CD8-positive, alpha-beta memory T cell (primary cell): Measurements from ENCODE around the gene MSLN. TPM values are rescaled to one million over a fixed set of nuclear protein-coding genes. Genes with fewer than 3 reads are reported as not detected.
A peak's percentile ranks its signal among the peaks of the same experiment; 100 is the strongest.

Experiments
- CTCF ChIA-PET: fragments of 350-600 bp; sonication (Branson Sonifier 250); formaldehyde crosslinking; loops from one replicate; lab custom pipeline; 2021; ENCODE audit warnings: antibody characterized with exemption; lab: Charles Lee
- POLR2A ChIA-PET: fragments of 350-600 bp; sonication (Branson Sonifier 250); formaldehyde crosslinking; loops from one replicate; lab custom pipeline; 2021; ENCODE audit warnings: antibody characterized with exemption; lab: Charles Lee
- DNase-seq, 5 donors: peaks; one replicate each; pipeline versions ENCODE4 v3.0.0 to v3.0.0-alpha.2; 2020 to 2022; ENCODE audit warnings: mixed read lengths in 1 of 5
- H3K27ac ChIP-seq: one replicate; pipeline ENCODE4 v1.7.0; 2013; ENCODE audit warnings: low read depth, mild to moderate bottlenecking, low read length, moderate library complexity
- H3K27me3 ChIP-seq: 2 replicates; pipeline ENCODE4 v1.7.0; 2013; ENCODE audit warnings: low read length, mild to moderate bottlenecking; ENCODE audit not compliant: insufficient read depth, poor library complexity, severe bottlenecking
- H3K36me3 ChIP-seq: 2 replicates; pipeline ENCODE4 v1.7.0; 2013; ENCODE audit warnings: mild to moderate bottlenecking, low read length, moderate library complexity; ENCODE audit not compliant: insufficient read depth
- H3K4me1 ChIP-seq: 2 replicates; pipeline ENCODE4 v1.7.0; 2013; ENCODE audit warnings: mild to moderate bottlenecking, low read length, moderate library complexity; ENCODE audit not compliant: insufficient read depth
- H3K4me3 ChIP-seq: 2 replicates; pipeline ENCODE4 v1.7.0; 2013; ENCODE audit warnings: mild to moderate bottlenecking, low read length
- H3K9me3 ChIP-seq: 2 replicates; pipeline ENCODE4 v1.7.0; 2013; ENCODE audit warnings: mild to moderate bottlenecking, low read length
- H3K27ac Mint-ChIP-seq, 8 donors: one replicate each; pipeline ENCODE4 v1.8.0; 2020 to 2021; ENCODE audit warnings: mixed read lengths in 8 of 8, mild to moderate bottlenecking in 6 of 8, inconsistent platforms in 3 of 8, moderate library complexity in 3 of 8
- H3K27me3 Mint-ChIP-seq, 2 donors: one replicate each; pipeline ENCODE4 v1.8.0; 2020 to 2021; ENCODE audit warnings: mixed read lengths in 2 of 2, mild to moderate bottlenecking in 1 of 2, moderate library complexity in 1 of 2
- H3K36me3 Mint-ChIP-seq, 3 donors: one replicate each; pipeline ENCODE4 v1.8.0; 2020 to 2021; ENCODE audit warnings: mixed read lengths in 3 of 3, inconsistent platforms in 1 of 3, mild to moderate bottlenecking in 1 of 3
- H3K4me1 Mint-ChIP-seq, 3 donors: one replicate each; pipeline ENCODE4 v1.8.0; 2020 to 2021; ENCODE audit warnings: mixed read lengths in 3 of 3, inconsistent platforms in 1 of 3, mild to moderate bottlenecking in 1 of 3
- H3K4me3 Mint-ChIP-seq, 7 donors: one replicate each; pipeline ENCODE4 v1.8.0; 2020 to 2021; ENCODE audit warnings: mixed read lengths in 7 of 7, mild to moderate bottlenecking in 6 of 7, moderate library complexity in 4 of 7, inconsistent platforms in 2 of 7
- H3K9me3 Mint-ChIP-seq, 5 donors: one replicate each; pipeline ENCODE4 v1.8.0; 2020 to 2022; ENCODE audit warnings: mixed read lengths in 5 of 5, mild to moderate bottlenecking in 3 of 5, moderate library complexity in 2 of 5, inconsistent platforms in 1 of 5
- polyA plus RNA-seq: library from polyadenylated mRNA; unstranded; fragments of 300-500 nt; fragmentation: Illumina TruSeq; gene quantifications from one replicate; pipeline ENCODE4 v1.2.3, GENCODE V29; 2021
- total RNA-seq, 2 experiments: library from RNA; stranded (reverse); gene quantifications; one replicate each; pipeline ENCODE4 v1.2.3, GENCODE V29; 2021

Gene MSLN
- total and polyA plus RNA-seq, 3 experiments from 2014 or later = not detected

DNA sequence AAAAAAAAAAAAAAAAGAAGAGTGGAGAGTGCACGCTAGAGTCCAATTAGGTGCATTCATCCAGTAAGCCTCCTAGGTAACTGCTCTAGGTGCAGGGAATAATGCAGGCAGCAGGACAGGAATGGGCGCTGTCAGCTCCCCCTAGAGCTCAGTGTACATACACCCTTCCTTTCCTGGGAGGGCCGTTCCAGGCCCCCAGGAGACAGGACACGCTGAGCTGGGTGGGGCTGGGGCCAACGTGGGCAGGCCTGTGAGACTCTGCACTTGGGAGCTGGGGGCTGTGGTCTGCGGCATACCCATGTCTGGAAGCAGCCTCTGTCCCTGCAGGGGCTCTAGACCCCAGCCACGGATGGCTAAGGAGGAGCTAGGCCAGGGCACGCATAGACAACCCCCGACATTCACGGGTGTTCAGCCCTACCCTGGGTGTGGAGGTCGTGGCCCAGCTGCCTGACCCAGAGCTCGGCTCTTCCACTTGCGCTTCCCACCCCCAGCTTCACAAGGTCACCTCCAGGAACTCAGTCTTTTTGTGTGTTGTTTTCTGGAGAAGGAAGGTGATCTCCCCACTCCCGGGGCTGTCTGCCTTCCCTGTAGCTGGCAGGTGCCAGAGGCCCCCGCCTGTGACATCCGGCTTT is 40.6 kb upstream of the MSLN start:
- peak overlapping the region; percentile 74 to 98 (median 94) for H3K27ac Mint-ChIP-seq
- H3K36me3 Mint-ChIP-seq = no peaks in the 10 kb centered on the region
- Histone ChIP-seq H3K4me3 (peak overlapping the region; percentile 67), H3K27me3 (no peaks in the 10 kb centered on the region), H3K27ac (peak overlapping the region; percentile 82), H3K9me3 (no peaks in the 10 kb centered on the region), H3K4me1 (peaks cover 31% of the 10 kb centered on the region), H3K36me3 (no peaks in the 10 kb centered on the region)
- no peaks in the 10 kb centered on the region for H3K9me3 Mint-ChIP-seq
- ChIA-PET CTCF (interaction anchor here (0.8 to 22.8 kb wide), 7 partner anchors 6 to 141 kb away, joined by 3 to 332 read pairs (median 10); partner anchors contain the start of genes CIAO3, HAGHL and METRN), POLR2A (interaction anchor here (0.8 to 3.2 kb wide), 6 partner anchors 8 to 68 kb away, joined by 3 to 21 read pairs (median 11); partner anchors contain the start of genes CHTF18, CIAO3, RPUSD1 and WDR24)
- H3K4me3 Mint-ChIP-seq = peak overlapping the region; percentile 83 to 97 (median 89)
- H3K27me3 Mint-ChIP-seq = no peaks in the 10 kb centered on the region
- peak in 1 of 5 donors; percentile 55 for DNase-seq
- H3K4me1 Mint-ChIP-seq = peaks cover 18 to 45% (median 19%) of the 10 kb centered on the region in 3 donors

DNA sequence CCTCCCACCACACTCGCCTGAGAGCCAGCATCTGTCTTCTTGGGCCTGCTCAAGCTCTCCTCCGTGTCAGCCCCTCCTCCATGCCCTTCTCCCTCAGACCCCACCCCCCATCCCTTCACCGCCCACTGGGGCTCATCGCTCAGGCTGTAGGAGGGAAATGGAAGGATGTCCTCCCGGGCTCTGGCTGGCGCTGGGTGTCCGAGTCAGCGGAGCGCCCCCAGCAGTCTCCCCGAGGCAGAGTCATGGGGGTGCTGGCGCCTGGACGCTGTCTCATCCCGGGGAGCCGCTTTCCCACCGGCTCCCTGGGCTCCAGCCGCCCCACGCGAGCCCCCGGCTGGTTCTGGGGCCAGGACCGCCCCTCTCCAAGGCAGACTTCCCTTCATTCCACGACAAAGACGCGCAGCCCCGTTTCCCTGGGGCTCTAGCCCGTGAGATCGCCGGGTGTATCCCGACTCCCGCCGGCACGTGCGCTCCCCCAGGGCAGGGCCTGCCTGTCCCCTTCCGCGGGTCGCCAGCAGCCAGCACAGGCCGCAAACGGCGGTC is 40.0 kb upstream of the MSLN start:
- Mint-ChIP-seq H3K27ac (peak overlapping the region; percentile 74 to 98 (median 94)), H3K36me3 (no peaks in the 10 kb centered on the region), H3K4me1 (peaks cover 18 to 50% (median 19%) of the 10 kb centered on the region in 3 donors), H3K27me3 (no peaks in the 10 kb centered on the region), H3K9me3 (no peaks in the 10 kb centered on the region), H3K4me3 (peak overlapping the region; percentile 83 to 97 (median 89))
- H3K36me3 ChIP-seq = no peaks in the 10 kb centered on the region
- peak overlapping the region; percentile 82 for H3K27ac ChIP-seq
- no peaks in the 10 kb centered on the region for H3K27me3 ChIP-seq
- POLR2A ChIA-PET = interaction anchor here (0.8 to 3.2 kb wide), 8 partner anchors 8 to 68 kb away, joined by 3 to 21 read pairs (median 10); partner anchors contain the start of genes CHTF18, CIAO3, RPUSD1 and WDR24
- peak overlapping the region; percentile 67 for H3K4me3 ChIP-seq
- no peaks in the 10 kb centered on the region for H3K9me3 ChIP-seq
- H3K4me1 ChIP-seq = peaks cover 31% of the 10 kb centered on the region
- CTCF ChIA-PET = interaction anchor here (0.8 to 22.8 kb wide), 8 partner anchors 6 to 141 kb away, joined by 3 to 332 read pairs (median 8); partner anchors contain the start of genes CIAO3, HAGHL and METRN
- DNase-seq = peak in 2 of 5 donors; percentile 33 to 39

DNA sequence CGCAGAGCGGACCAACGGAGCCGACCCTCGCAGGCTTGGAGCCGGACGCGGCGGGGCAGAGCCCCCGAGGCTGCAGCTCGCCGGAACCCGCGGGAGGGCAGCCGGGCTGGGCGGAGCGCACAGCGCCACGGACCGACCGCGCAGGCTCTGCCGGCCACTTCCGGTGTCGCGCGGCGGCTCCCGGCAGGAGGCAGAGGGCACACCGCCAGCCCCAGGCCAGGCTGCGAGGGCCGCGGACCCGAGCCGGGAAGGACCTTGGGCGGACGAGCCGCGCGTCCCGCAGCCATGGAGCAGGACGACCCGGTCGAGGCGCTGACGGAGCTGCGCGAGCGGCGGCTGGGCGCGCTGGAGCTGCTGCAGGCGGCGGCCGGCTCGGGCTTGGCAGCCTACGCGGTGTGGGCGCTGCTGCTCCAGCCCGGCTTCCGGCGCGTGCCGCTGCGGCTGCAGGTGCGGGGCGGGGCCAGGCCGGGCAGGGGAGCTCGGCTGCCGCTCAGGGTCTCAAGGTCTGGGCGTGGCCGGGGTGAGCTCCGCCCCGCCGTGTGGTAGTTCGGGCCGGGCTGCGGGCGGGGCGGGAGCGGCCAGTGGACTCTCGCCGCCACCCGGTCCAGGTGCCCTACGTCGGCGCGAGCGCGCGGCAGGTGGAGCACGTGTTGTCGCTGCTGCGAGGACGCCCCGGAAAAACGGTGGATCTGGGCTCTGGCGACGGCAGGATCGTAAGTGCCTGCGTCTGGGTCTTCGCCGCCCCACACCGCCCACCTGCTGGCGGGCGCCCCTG is 39.4 kb upstream of the MSLN start, which contains the start of gene ANTKMT:
Gene ANTKMT (plus strand): TSS at position 157 of the 775 bp plus-strand sequence. CDS start 129 bp downstream, at position 286.
- POLR2A ChIA-PET = interaction anchor here (0.7 to 3.2 kb wide), 8 partner anchors 9 to 243 kb away, joined by 3 to 21 read pairs (median 8); partner anchors contain the start of genes CHTF18, CIAO3, METTL26 and RPUSD1
- Histone ChIP-seq H3K36me3 (no peaks in the 10 kb centered on the region), H3K27me3 (no peaks in the 10 kb centered on the region), H3K27ac (peak within 1 kb of the TSS; percentile 82), H3K4me1 (peaks cover 31% of the 10 kb centered on the region), H3K4me3 (peak within 1 kb of the TSS; percentile 67), H3K9me3 (no peaks in the 10 kb centered on the region)
- peak within 1 kb of the TSS; percentile 83 to 97 (median 89) for H3K4me3 Mint-ChIP-seq
- H3K36me3 Mint-ChIP-seq = no peaks in the 10 kb centered on the region
- H3K27ac Mint-ChIP-seq = peak within 1 kb of the TSS; percentile 74 to 98 (median 94)
- peaks cover 18 to 49% (median 19%) of the 10 kb centered on the region in 3 donors for H3K4me1 Mint-ChIP-seq
- CTCF ChIA-PET = interaction anchor here (0.8 to 22.8 kb wide), 7 partner anchors 7 to 65 kb away, joined by 3 to 332 read pairs (median 10); partner anchors contain the start of genes CIAO3, HAGHL and METRN
- peak; percentile 68 to 84 (median 83) for DNase-seq
- H3K9me3 Mint-ChIP-seq = no peaks in the 10 kb centered on the region
- H3K27me3 Mint-ChIP-seq = no peaks in the 10 kb centered on the region

DNA sequence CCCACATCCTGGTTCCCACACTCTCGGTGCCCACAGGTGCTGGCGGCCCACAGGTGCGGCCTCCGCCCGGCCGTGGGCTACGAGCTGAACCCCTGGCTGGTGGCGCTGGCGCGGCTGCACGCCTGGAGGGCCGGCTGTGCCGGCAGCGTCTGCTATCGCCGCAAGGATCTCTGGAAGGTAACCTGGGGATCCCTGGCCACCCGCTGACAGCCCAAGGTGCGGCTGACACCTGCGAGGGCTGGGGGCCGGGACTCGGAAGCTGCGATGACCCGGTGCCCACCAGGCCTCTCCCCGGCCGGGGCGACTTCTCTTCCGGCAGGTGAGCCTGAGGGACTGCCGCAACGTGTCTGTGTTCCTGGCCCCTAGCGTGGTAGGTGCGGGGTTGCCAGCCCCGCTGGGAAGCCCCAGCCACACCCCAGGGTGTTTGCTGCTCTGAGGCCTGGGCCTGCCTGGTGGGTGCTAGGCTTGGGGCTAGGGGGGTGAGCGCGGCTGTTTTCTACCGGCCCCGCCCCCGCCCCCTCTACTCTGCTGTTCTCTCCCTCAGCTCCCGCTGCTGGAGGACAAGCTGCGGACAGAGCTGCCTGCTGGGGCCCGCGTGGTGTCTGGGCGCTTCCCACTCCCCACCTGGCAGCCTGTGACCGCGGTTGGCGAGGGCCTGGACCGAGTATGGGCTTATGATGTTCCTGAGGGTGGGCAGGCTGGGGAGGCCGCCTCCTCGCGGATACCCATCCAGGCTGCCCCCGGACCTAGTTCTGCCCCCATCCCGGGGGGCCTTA is 38.6 kb upstream of the MSLN start:
- ChIA-PET POLR2A (interaction anchor here (0.7 to 3.2 kb wide), 8 partner anchors 8 to 242 kb away, joined by 3 to 21 read pairs (median 8); partner anchors contain the start of genes CHTF18, CIAO3, METTL26 and RPUSD1), CTCF (interaction anchor here (2.0 to 22.8 kb wide), 4 partner anchors 8 to 63 kb away, joined by 6 to 332 read pairs (median 35); partner anchors contain the start of genes CIAO3, HAGHL and METRN)
- peak in 4 of 5 donors; percentile 37 to 68 (median 65) for DNase-seq
- H3K4me3 Mint-ChIP-seq = peak overlapping the region; percentile 62 to 86 (median 77)
- Histone ChIP-seq H3K4me1 (peaks cover 36% of the 10 kb centered on the region), H3K36me3 (no peaks in the 10 kb centered on the region), H3K9me3 (no peaks in the 10 kb centered on the region), H3K27me3 (no peaks in the 10 kb centered on the region), H3K27ac (peak overlapping the region; percentile 82), H3K4me3 (peak overlapping the region; percentile 32)
- peak overlapping the region; percentile 61 to 94 (median 88) for H3K27ac Mint-ChIP-seq
- no peaks in the 10 kb centered on the region for H3K27me3 Mint-ChIP-seq
- H3K9me3 Mint-ChIP-seq = no peaks in the 10 kb centered on the region
- no peaks in the 10 kb centered on the region for H3K36me3 Mint-ChIP-seq
- peaks cover 16 to 49% (median 19%) of the 10 kb centered on the region in 3 donors for H3K4me1 Mint-ChIP-seq

GRCh38 chr16:722835-723633 is 37.5 kb upstream of the MSLN start:
- peak overlapping the region; percentile 24 to 93 (median 84) for H3K27ac Mint-ChIP-seq

GRCh38 chr16:723695-724094 is 36.8 kb upstream of the MSLN start:
- ChIA-PET POLR2A (interaction anchor here (1.1 to 5.4 kb wide), 2 partner anchors 8 to 17 kb away, joined by 4 to 53 read pairs; partner anchors contain the start of genes CIAO3 and METRN), CTCF (interaction anchor here (7.2 to 22.8 kb wide), 2 partner anchors 9 to 13 kb away, joined by 59 to 332 read pairs; partner anchors contain the start of genes CIAO3, HAGHL and METRN)
- H3K36me3 ChIP-seq = no peaks in the 10 kb centered on the region
- Mint-ChIP-seq H3K27me3 (no peaks in the 10 kb centered on the region), H3K36me3 (no peaks in the 10 kb centered on the region), H3K4me1 (peaks cover 16 to 47% (median 18%) of the 10 kb centered on the region in 3 donors), H3K9me3 (no peaks in the 10 kb centered on the region), H3K4me3 (peak overlapping the region in 3 of 7 donors; percentile 37 to 74 (median 52)), H3K27ac (peak overlapping the region in 3 of 8 donors; percentile 47 to 87 (median 47))
- H3K4me3 ChIP-seq = no peak overlapping the region
- H3K4me1 ChIP-seq = peaks cover 36% of the 10 kb centered on the region
- H3K27me3 ChIP-seq = no peaks in the 10 kb centered on the region
- no peaks in the 10 kb centered on the region for H3K9me3 ChIP-seq
- no peak overlapping the region for H3K27ac ChIP-seq
- no peak for DNase-seq

More at GRCh38 chr16:722835-723633, 37.5 kb upstream of the MSLN start:
- DNase-seq = no peak
- Mint-ChIP-seq H3K4me1 (peaks cover 16 to 49% (median 19%) of the 10 kb centered on the region in 3 donors), H3K36me3 (no peaks in the 10 kb centered on the region), H3K27me3 (no peaks in the 10 kb centered on the region), H3K9me3 (no peaks in the 10 kb centered on the region), H3K4me3 (peak overlapping the region; percentile 37 to 83 (median 68))
- no peak overlapping the region for H3K4me3 ChIP-seq
- H3K9me3 ChIP-seq = no peaks in the 10 kb centered on the region
- CTCF ChIA-PET = interaction anchor here (2.0 to 22.8 kb wide), 4 partner anchors 9 to 62 kb away, joined by 6 to 332 read pairs (median 35); partner anchors contain the start of genes CIAO3, HAGHL and METRN
- H3K36me3 ChIP-seq = no peaks in the 10 kb centered on the region
- no peaks in the 10 kb centered on the region for H3K27me3 ChIP-seq
- POLR2A ChIA-PET = interaction anchor here (3.0 kb wide), 1 partner anchor 33 kb away, joined by 12 read pairs; the partner anchor contains the start of gene WDR24
- peaks cover 36% of the 10 kb centered on the region for H3K4me1 ChIP-seq
- no peak overlapping the region for H3K27ac ChIP-seq
